Activated CD8-positive, alpha-beta memory T cell treated with anti-CD3 and anti-CD28 coated beads for 1 hour (primary cell): ENCODE measurements around the gene CDK16.

Experiments
- DNase-seq, 2 donors: peaks; one replicate each; pipeline ENCODE4 v3.0.0-alpha.2; 2020; ENCODE audit warnings: low read depth in 1 of 2; ENCODE audit errors: extremely low read depth in 1 of 2

Gene CDK16

GRCh38 chrX:47185241-47185640 lies 33.2 kb upstream of the CDK16 start:
- no peak for DNase-seq

DNA sequence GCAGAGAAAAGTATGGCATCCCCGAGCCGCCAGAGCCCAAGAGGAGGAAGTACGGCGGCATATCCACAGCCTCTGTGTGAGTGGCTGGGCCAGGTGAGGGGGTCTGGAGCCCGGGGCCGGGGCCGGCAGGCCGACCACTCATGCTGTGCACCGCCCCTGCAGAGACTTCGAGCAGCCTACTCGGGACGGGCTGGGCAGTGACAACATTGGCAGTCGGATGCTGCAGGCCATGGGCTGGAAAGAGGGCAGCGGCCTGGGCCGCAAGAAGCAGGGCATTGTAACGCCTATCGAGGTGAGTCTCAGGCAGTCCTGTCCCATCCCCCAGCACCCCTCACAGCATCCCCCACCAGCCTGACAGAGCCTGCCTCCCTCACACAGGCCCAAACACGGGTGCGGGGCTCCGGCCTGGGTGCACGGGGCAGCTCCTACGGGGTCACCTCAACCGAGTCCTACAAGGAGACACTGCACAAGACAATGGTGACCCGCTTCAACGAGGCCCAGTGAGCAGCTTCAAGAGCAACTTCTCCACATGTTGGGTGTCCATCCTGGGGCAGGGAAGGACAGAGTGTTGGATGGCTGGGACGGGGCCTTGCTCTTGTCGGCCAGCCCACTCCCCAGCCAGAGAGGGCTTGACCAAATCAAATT lies 32.3 kb upstream of the CDK16 start:
- no peak for DNase-seq

GRCh38 chrX:47187106-47187677 lies 31.3 kb upstream of the CDK16 start:
- DNase-seq, result no peak

GRCh38 chrX:47189906-47190305 lies 28.6 kb upstream of the CDK16 start:
- no peak for DNase-seq

DNA sequence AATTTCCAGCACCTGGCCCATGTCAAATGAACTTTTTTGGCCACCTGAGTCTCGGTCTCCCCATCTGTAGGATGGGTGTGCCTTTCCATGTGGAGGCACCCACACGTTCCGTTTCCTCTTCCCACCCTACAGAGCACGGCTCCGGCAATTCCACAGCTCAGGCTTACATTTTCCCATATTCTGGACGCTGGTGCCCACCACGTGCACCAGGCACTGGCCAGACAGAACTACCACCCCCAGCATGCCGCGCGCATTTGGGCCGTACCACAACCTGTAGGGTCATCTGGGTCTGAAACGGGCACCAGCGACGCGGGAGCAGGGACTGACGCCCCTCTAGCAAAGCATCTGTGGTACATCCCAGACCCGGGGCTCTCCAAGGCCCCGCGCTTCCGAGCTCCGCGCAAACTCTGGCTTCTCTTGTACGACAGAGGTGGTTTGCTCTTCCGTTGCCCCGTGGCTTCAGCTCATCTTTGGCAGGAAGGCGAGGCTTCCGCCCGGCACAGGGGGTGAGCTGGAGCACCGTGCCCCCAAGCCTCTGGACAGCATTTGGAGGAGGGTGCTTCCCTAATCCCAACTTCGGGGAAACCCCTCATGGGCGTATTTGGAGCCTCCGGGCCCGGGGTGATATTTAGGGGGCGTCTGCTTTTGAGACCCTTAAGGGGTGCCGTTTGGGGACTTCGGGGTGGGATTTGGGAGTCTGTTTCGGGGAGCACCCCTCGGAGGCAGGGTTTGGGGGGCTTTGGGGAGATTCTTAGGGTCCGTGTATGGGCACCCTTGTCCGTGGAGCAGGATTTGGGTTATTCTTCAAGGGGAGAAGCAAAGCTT lies 27.8 kb upstream of the CDK16 start:
- peak; percentile 50 to 63 for DNase-seq

DNA sequence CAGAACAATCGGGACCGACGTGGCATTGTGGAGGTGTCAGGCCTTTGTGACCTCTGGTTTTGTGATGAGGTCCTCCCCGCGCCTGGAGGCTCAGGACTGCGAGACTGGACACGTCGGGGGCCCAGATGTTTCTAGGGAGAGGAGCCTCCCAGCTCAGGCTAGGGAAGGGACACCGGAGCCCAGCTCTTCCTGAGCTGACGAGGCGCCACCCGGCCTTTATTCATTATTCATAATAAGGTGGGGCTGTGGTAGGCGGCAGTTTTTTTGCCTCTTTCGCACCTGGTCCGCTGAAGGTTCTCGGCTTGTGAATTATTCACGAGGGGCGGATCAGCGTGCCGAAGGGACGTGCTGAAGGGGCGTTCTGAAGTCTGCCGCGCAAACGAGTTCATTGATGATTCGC lies 27.1 kb upstream of the CDK16 start:
- peak in 1 of 2 donors; percentile 10 for DNase-seq

- no peak for DNase-seq
Measured at GRCh38 chrX:47191806-47192401, 26.6 kb upstream of the CDK16 start.

GRCh38 chrX:47193475-47194193 lies 24.8 kb upstream of the CDK16 start, which contains the start of gene UBA1:
Gene UBA1, plus strand, starts transcription at chrX:47193829. Its CDS starts 4,974 bp downstream, at chrX:47198803.
- peak; percentile 77 to 97 for DNase-seq

- no peak for DNase-seq
Measured at GRCh38 chrX:47194194-47194787, 24.2 kb upstream of the CDK16 start.

DNA sequence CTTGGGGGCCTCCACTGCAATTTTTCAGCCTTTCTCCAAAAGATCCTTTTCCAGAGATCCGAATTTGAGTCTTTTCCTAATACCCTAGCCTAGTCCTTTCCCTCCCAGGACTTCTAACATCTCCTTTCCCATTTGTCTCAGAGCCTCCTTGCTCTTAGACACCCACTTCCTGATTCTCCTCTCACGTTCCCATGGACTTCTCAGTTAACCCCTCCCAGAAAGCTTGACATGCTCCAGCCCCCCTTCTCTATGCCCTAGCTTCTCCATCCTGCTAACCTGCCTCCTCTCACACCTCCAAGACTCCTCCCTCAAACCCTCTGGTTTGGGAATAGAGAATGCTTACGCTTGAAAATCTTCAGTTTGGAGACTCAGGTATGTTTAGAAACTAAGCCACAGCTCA lies 22.4 kb upstream of the CDK16 start:
- no peak for DNase-seq

GRCh38 chrX:47197526-47197925 lies 21.0 kb upstream of the CDK16 start:
- no peak for DNase-seq

GRCh38 chrX:47198026-47198686 lies 20.3 kb upstream of the CDK16 start:
- no peak for DNase-seq

- DNase-seq, result no peak
Measured at GRCh38 chrX:47198687-47199080, 19.8 kb upstream of the CDK16 start.

DNA sequence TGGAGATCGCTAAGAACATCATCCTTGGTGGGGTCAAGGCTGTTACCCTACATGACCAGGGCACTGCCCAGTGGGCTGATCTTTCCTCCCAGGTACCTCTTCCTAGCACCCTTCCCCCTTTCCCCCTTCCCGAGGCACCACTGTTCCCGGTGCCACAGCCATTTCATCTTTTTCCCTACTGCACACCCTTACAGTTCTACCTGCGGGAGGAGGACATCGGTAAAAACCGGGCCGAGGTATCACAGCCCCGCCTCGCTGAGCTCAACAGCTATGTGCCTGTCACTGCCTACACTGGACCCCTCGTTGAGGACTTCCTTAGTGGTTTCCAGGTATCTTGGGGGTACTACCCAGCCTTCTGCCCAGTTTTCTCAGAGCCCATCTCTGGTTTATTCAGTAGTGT lies 19.2 kb upstream of the CDK16 start:
- no peak for DNase-seq

GRCh38 chrX:47200385-47201150 lies 17.9 kb upstream of the CDK16 start:
- DNase-seq, result no peak

GRCh38 chrX:47201345-47201944 lies 17.0 kb upstream of the CDK16 start:
- DNase-seq, result no peak

GRCh38 chrX:47202316-47202715 lies 16.2 kb upstream of the CDK16 start:
- DNase-seq, result no peak

GRCh38 chrX:47202877-47203276 lies 15.6 kb upstream of the CDK16 start:
- DNase-seq, result no peak

DNA sequence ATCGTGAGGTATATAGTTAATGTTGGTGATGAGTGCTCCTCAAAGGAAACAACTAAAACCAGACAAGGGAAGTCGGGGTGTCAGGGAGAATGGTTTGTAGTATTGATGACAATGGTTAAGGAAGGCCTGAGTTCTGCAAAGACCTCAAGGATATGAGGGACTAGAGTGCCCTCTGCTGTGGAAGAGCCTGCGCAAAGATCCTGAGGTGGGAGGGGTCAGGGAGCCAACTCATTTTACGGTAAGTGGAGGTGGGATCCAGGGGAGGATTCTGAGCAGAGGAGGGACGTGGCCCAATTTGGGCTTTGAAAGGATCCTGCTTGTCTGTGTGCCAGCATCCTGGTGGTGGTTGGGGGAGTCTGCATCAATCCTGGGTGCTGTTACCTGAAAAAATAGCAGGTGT lies 13.5 kb upstream of the CDK16 start:
- no peak for DNase-seq
